Stomach (tissue), 4 donors: ENCODE results near the gene PEAK1.

Source experiments
- CTCF ChIP-seq, 7 experiments: fragments of 450-650 bp in 4 of 7; fragments of 200-600 bp in 3 of 7; sonication (generic) in 3 of 7; IDR thresholded peaks; one replicate each; pipeline ENCODE4 v1.5.1; 2016 to 2019; ENCODE audit warnings: antibody characterized with exemption in 7 of 7, control low read depth in 2 of 7, mild to moderate bottlenecking in 1 of 7
- POLR2A ChIP-seq, 4 donors: fragments of 450-650 bp; IDR thresholded peaks; one replicate each; pipeline ENCODE4 v1.6.1; 2016; ENCODE audit warnings: antibody characterized with exemption in 4 of 4, control low read depth in 2 of 4, mild to moderate bottlenecking in 1 of 4, moderate library complexity in 1 of 4
- POLR2AphosphoS5 ChIP-seq, 3 donors: sonication (generic); formaldehyde crosslinking; IDR thresholded peaks; one replicate each; pipeline ENCODE4 v1.6.1; 2016; ENCODE audit warnings: antibody characterized with exemption in 3 of 3

DNA sequence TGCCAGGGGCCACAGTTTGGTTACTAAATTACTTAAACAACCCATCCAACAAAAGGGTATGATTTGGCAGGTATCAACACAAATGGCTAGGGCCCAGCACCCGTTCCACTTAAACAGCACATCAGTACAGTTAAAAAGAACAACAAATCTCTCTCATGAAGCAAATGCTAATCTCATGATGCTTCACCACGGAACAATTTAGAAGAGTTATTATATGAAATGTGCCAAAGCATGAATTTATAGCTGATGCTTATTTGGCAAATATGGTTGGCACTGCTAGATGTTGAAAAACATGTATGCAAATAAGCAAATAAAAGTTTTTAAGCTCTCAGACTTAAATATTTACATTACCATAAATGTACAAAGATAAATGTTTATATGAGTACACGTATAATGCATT, 2.3 kb downstream of the PEAK1 start:
- TF ChIP-seq CTCF (IDR thresholded peaks at IDR 0.05) (no peak), POLR2AphosphoS5 (IDR thresholded peaks at IDR 0.05) (no peak), POLR2A (IDR thresholded peaks at IDR 0.05) (no peak)
